ENCODE measurements around the gene CDC42BPG. TPM values are rescaled to one million over a fixed set of nuclear protein-coding genes. Genes with fewer than 3 reads are reported as not detected.
A peak's percentile ranks its signal among the peaks of the same experiment; 100 is the strongest.

The CDC42BPG gene
- total and polyA plus RNA-seq, 2 donors (not counting 1 experiment from before 2014, with no cell fraction given), result 0.03 to 0.33 TPM

DNA sequence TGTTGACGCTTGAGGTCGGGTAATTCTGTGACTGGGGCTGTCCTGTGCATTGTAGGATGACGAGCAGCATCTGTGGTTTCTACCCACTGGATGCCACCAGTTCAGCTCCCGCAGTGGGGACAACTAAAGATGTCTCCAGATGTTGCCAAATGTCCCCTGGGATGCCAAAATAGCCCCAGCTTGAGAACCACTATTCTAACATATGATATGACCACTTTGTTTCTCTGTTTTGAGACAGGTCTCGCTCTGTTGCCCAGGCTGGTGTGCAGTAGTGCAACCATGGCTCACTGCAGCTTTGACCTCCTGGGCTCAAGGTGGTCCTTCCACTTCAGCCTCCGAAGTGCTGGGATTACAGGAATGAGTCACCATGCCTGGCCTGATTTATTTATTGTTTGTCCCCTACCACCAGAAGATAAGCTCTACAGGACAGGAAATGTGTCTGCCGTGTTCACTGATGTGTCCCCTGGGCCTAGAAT is 29.7 kb downstream of the CDC42BPG start:
- no peaks in the 10 kb centered on the region for H3K79me2 ChIP-seq (ENCODE audit: control insufficient read depth, insufficient read depth, low read length)
- TF ChIP-seq, protein P1, sequence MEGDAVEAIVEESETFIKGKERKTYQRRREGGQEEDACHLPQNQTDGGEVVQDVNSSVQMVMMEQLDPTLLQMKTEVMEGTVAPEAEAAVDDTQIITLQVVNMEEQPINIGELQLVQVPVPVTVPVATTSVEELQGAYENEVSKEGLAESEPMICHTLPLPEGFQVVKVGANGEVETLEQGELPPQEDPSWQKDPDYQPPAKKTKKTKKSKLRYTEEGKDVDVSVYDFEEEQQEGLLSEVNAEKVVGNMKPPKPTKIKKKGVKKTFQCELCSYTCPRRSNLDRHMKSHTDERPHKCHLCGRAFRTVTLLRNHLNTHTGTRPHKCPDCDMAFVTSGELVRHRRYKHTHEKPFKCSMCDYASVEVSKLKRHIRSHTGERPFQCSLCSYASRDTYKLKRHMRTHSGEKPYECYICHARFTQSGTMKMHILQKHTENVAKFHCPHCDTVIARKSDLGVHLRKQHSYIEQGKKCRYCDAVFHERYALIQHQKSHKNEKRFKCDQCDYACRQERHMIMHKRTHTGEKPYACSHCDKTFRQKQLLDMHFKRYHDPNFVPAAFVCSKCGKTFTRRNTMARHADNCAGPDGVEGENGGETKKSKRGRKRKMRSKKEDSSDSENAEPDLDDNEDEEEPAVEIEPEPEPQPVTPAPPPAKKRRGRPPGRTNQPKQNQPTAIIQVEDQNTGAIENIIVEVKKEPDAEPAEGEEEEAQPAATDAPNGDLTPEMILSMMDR (conservative IDR thresholded peaks at IDR 0.05 in 1 of 2, IDR thresholded peaks at IDR 0.05 in 1 of 2; ENCODE audit: low read depth in 1 of 2, low read length in 2 of 2), result no peak
- no peak for TF ChIP-seq EZH2 (IDR thresholded peaks at IDR 0.05; ENCODE audit: low read length, missing control alignments)
- H4K20me1 ChIP-seq (ENCODE audit: control insufficient read depth, extremely low read depth, insufficient read depth, low read length), result no peaks in the 10 kb centered on the region
- no peaks in the 10 kb centered on the region for H3K9me3 ChIP-seq (ENCODE audit: control insufficient read depth, insufficient read depth, low read depth, low read length)
- H3K4me3 ChIP-seq (replicated peaks in 1 of 4; ENCODE audit: control extremely low read depth in 1 of 4, insufficient read depth in 1 of 4, low read depth in 3 of 4, low read length in 4 of 4), result no peak overlapping the region
- no peak overlapping the region for H3K27ac ChIP-seq (ENCODE audit: insufficient read depth, low read length)
- no peak overlapping the region for H2AFZ ChIP-seq (ENCODE audit: low read length)
- no peaks in the 10 kb centered on the region for H3K36me3 ChIP-seq (ENCODE audit: control insufficient read depth, insufficient read depth, low read length)
- peaks cover under 1% of the 10 kb centered on the region for H3K4me1 ChIP-seq (ENCODE audit: control insufficient read depth, extremely low read depth, insufficient read depth, low read length)
- H3K9ac ChIP-seq (ENCODE audit: insufficient read depth, low read length), result no peak overlapping the region
- H3K4me2 ChIP-seq (ENCODE audit: extremely low read depth, insufficient read depth, low read length), result no peak overlapping the region
- no peaks in the 10 kb centered on the region for H3K27me3 ChIP-seq (ENCODE audit: control insufficient read depth, insufficient read depth, low read length)
- no peak for DNase-seq (ENCODE audit: low read depth in 2 of 2)

- Histone ChIP-seq H3K9me3 (ENCODE audit: control insufficient read depth, insufficient read depth, low read depth, low read length) (no peaks in the 10 kb centered on the region), H3K27me3 (ENCODE audit: control insufficient read depth, insufficient read depth, low read length) (no peaks in the 10 kb centered on the region), H3K27ac (ENCODE audit: insufficient read depth, low read length) (no peak overlapping the region), H3K36me3 (ENCODE audit: control insufficient read depth, insufficient read depth, low read length) (no peaks in the 10 kb centered on the region), H4K20me1 (ENCODE audit: control insufficient read depth, extremely low read depth, insufficient read depth, low read length) (no peaks in the 10 kb centered on the region), H3K4me2 (ENCODE audit: extremely low read depth, insufficient read depth, low read length) (no peak overlapping the region), H3K4me3 (replicated peaks in 1 of 4; ENCODE audit: control extremely low read depth in 1 of 4, insufficient read depth in 1 of 4, low read depth in 3 of 4, low read length in 4 of 4) (no peak overlapping the region), H2AFZ (ENCODE audit: low read length) (no peak overlapping the region), H3K4me1 (ENCODE audit: control insufficient read depth, extremely low read depth, insufficient read depth, low read length) (peaks cover 5% of the 10 kb centered on the region), H3K79me2 (ENCODE audit: control insufficient read depth, insufficient read depth, low read length) (no peaks in the 10 kb centered on the region), H3K9ac (ENCODE audit: insufficient read depth, low read length) (no peak overlapping the region)
- DNase-seq (ENCODE audit: low read depth in 2 of 2), result no peak
- TF ChIP-seq EZH2 (IDR thresholded peaks at IDR 0.05; ENCODE audit: low read length, missing control alignments), result no peak
- TF ChIP-seq, protein P1 (conservative IDR thresholded peaks at IDR 0.05 in 1 of 2, IDR thresholded peaks at IDR 0.05 in 1 of 2; ENCODE audit: low read depth in 1 of 2, low read length in 2 of 2), result no peak
Measured at GRCh38 chr11:64813826-64814225, 30.6 kb downstream of the CDC42BPG start.

GRCh38 chr11:64810891-64811272 is 33.6 kb downstream of the CDC42BPG start:
- Histone ChIP-seq H3K27me3 (ENCODE audit: control insufficient read depth, insufficient read depth, low read length) (no peaks in the 10 kb centered on the region), H3K27ac (ENCODE audit: insufficient read depth, low read length) (no peak overlapping the region), H3K9ac (ENCODE audit: insufficient read depth, low read length) (no peak overlapping the region), H3K79me2 (ENCODE audit: control insufficient read depth, insufficient read depth, low read length) (no peaks in the 10 kb centered on the region), H3K4me3 (replicated peaks in 1 of 4; ENCODE audit: control extremely low read depth in 1 of 4, insufficient read depth in 1 of 4, low read depth in 3 of 4, low read length in 4 of 4) (peak overlapping the region; percentile 50 to 99 (median 83)), H3K4me1 (ENCODE audit: control insufficient read depth, extremely low read depth, insufficient read depth, low read length) (peaks cover 5% of the 10 kb centered on the region), H3K36me3 (ENCODE audit: control insufficient read depth, insufficient read depth, low read length) (peaks cover 2% of the 10 kb centered on the region), H2AFZ (ENCODE audit: low read length) (peak overlapping the region; percentile 92), H3K4me2 (ENCODE audit: extremely low read depth, insufficient read depth, low read length) (peak overlapping the region; percentile 49), H4K20me1 (ENCODE audit: control insufficient read depth, extremely low read depth, insufficient read depth, low read length) (no peaks in the 10 kb centered on the region), H3K9me3 (ENCODE audit: control insufficient read depth, insufficient read depth, low read depth, low read length) (no peaks in the 10 kb centered on the region)
- DNase-seq (ENCODE audit: low read depth in 2 of 2), result no peak
- TF ChIP-seq, protein P1 (conservative IDR thresholded peaks at IDR 0.05 in 1 of 2, IDR thresholded peaks at IDR 0.05 in 1 of 2; ENCODE audit: low read depth in 1 of 2, low read length in 2 of 2), result no peak
- TF ChIP-seq EZH2 (IDR thresholded peaks at IDR 0.05; ENCODE audit: low read length, missing control alignments), result no peak
